BJ (cell line): ENCODE results near the gene UBE2H. TPM values are rescaled to one million over a fixed set of nuclear protein-coding genes. Genes with fewer than 3 reads are reported as not detected.

Source experiments
- CTCF ChIA-PET: fragments of 350-600 bp; formaldehyde crosslinking; extraction: SDS; loops from one replicate; lab custom pipeline; 2021; ENCODE audit warnings: antibody characterized with exemption, inconsistent platforms; lab: Yijun Ruan, JAX
- POLR2A ChIA-PET: fragments of 300-600 bp; sonication (Branson Sonifier 250); formaldehyde crosslinking; extraction: SDS; loops from one replicate; lab custom pipeline; 2021; ENCODE audit warnings: antibody characterized with exemption; lab: Charles Lee
- DNase-seq: peaks from one replicate; pipeline ENCODE4 v3.0.0-alpha.2; 2011; ENCODE audit warnings: low read depth
- H3K27me3 ChIP-seq: 2 replicates; pipeline ENCODE4 v1.6.0; 2011; ENCODE audit warnings: low read length; ENCODE audit not compliant: control insufficient read depth, insufficient read depth
- H3K36me3 ChIP-seq: 2 replicates; pipeline ENCODE4 v1.5.1; 2011; ENCODE audit warnings: low read length; ENCODE audit not compliant: control insufficient read depth, insufficient read depth
- H3K4me3 ChIP-seq: 2 replicates; pipeline ENCODE4 v1.5.1; 2011; ENCODE audit warnings: low read depth, mild to moderate bottlenecking, control low read depth, low read length
- CTCF ChIP-seq: IDR thresholded peaks from 2 replicates; pipeline ENCODE4 v1.5.1; 2011; ENCODE audit warnings: low read depth, mild to moderate bottlenecking, control low read depth, inconsistent platforms, low read length, moderate library complexity; ENCODE audit not compliant: insufficient read depth
- polyA plus RNA-seq: library from polyadenylated mRNA; depleted of rRNA; stranded (reverse); fragments of >200 nt; gene quantifications from 2 replicates; pipeline ENCODE4 v1.2.3, GENCODE V29; 2011

The UBE2H gene
- polyA plus RNA-seq, 1 experiment: 37.0 TPM

DNA sequence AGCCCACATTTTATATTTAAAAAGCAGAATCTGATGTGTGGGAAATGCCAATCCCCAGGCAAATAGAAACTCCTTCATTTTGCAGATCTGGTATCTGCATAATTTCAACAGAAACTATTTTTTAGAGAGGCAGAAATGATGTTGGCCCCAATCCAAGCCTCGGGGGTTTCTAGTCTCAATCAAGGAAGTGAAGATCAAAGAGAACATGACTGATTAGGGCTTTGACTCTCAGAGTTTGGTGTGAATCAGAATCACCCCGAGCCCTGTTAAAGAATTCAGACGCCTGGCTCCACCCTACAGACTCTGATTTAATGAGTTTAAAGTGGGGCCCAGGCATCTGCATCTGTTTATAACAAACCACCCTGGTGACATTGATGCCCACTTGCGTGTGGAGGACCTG lies 36.7 kb upstream of the UBE2H start:
- TF ChIP-seq CTCF: no peak
- CTCF ChIA-PET: no interaction called here
- Histone ChIP-seq H3K36me3 (no peaks in the 10 kb centered on the region), H3K4me3 (no peak overlapping the region), H3K27me3 (no peaks in the 10 kb centered on the region)
- POLR2A ChIA-PET: no interaction called here
- DNase-seq: no peak

DNA sequence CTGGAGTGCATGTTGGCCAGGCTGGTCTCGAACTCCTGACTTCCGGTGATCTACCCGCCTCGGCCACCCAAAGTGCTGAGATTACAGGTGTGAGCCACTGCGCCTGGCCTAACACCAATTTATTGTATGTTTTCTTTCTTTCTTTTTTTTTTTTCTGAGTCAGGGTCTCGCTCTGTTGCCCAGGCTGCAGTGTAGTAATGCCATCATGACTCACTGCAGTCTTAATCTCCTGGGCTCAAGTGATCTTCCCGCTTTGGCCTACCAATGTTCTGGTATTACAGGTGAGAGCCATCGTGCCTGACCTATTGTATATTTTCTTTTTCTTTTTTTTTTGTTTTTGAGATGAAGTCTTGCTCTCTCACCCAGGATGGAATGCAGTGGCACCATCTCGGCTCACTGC lies 33.8 kb upstream of the UBE2H start:
- Histone ChIP-seq H3K4me3 (no peak overlapping the region), H3K36me3 (no peaks in the 10 kb centered on the region), H3K27me3 (no peaks in the 10 kb centered on the region)
- POLR2A ChIA-PET: no interaction called here
- DNase-seq: no peak
- CTCF ChIA-PET: no interaction called here
- no peak for TF ChIP-seq CTCF

DNA sequence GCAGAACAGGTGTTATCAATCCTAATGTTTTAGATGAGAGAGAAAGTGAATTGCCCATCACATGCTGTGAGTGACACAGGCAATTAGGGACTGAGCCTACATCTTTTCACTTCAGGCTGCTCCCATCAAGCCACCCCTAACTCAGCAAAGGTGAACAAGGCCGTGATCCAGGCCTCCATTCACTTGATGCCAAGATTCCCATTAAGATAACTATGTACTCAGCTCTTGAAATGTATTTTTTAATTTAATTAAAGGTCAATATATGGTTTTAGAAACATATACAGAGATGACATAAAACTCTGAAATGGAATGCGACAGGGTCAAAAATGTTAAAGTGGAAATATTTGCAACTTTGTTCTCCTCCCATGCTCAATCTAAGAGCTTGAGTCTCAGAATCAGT lies 27.9 kb upstream of the UBE2H start:
- POLR2A ChIA-PET: no interaction called here
- CTCF ChIA-PET: interaction anchor here (0.6 to 1.8 kb wide), 2 partner anchors 10 to 24 kb away, joined by 4 to 6 read pairs; no protein-coding TSS in a partner anchor
- no peak for DNase-seq

DNA sequence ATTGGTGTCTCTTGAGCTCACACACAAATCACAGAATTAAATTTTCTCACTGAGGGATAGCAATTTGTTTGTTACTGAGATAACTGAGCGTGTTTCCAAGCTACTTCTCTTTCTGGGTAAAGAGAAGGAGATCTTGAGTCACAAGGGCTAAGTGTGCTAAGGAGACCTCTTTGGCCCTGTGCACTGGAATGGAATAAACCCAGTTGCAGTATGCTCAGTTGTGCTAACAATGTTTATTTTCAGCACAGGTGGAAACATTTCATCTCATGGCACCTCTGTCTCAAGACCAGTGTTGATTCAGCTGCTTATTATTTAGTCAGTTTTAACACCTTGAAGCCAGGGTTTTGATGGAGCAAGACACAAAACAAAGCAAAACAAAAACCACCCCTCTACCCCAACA lies 22.5 kb upstream of the UBE2H start:
- no peak overlapping the region for H3K4me3 ChIP-seq
- TF ChIP-seq CTCF: no peak
- no peak for DNase-seq
- H3K27me3 ChIP-seq: no peaks in the 10 kb centered on the region
- H3K36me3 ChIP-seq: no peaks in the 10 kb centered on the region
- ChIA-PET CTCF (no interaction called here), POLR2A (no interaction called here)

More for the DNA sequence above, 27.9 kb upstream of the UBE2H start:
- Histone ChIP-seq H3K4me3 (no peak overlapping the region), H3K27me3 (no peaks in the 10 kb centered on the region), H3K36me3 (no peaks in the 10 kb centered on the region)
- no peak for TF ChIP-seq CTCF

DNA sequence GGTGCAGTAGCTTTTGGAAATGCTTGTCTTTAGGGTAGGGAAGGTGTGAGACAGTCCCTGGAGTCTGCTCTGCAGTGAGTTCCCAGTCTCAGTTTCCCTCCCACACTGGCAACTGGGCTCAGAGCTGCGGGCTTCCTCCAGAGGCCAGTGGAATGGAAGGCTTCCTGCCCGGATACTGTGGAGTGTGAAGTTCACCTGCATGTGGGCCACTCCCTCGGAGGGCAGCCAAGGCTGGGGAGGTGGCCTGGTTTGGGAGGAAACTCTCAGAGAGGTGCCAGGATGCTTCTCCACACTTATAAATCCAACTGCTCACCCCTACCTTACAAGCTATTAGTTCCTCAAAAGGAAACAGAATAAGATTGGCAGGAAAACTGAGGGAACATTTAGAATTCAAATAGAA lies 18.1 kb upstream of the UBE2H start:
- no peak for TF ChIP-seq CTCF
- Histone ChIP-seq H3K27me3 (no peaks in the 10 kb centered on the region), H3K36me3 (no peaks in the 10 kb centered on the region), H3K4me3 (no peak overlapping the region)
- ChIA-PET CTCF (interaction anchor here (1.0 to 1.6 kb wide), 2 partner anchors 11 to 13 kb away, joined by 4 to 6 read pairs; no protein-coding TSS in a partner anchor), POLR2A (interaction anchor here (0.6 kb wide), 1 partner anchor 273 kb away, joined by 3 read pairs; no protein-coding TSS in a partner anchor)
- no peak for DNase-seq
